IPS-20b (cell line): Measurements from ENCODE around the gene TET1.
"Not testable (repeated sequence)": the region's sequence is repeated elsewhere in the genome, so short reads cannot be mapped to it uniquely, and the experiment has no call there.

Experiments used
- H3K27ac ChIP-seq: one replicate; pipeline ENCODE4 v1.5.1; 2013; ENCODE audit warnings: low read length
- H3K27me3 ChIP-seq: 2 replicates; pipeline ENCODE4 v1.6.1; 2013; ENCODE audit warnings: mild to moderate bottlenecking, low read length, inconsistent platforms; ENCODE audit not compliant: insufficient read depth
- H3K36me3 ChIP-seq: 2 replicates; pipeline ENCODE4 v1.6.1; 2013; ENCODE audit warnings: low read depth, mild to moderate bottlenecking, inconsistent platforms, low read length, moderate library complexity; ENCODE audit not compliant: insufficient read depth
- H3K4me1 ChIP-seq: 2 replicates; pipeline ENCODE4 v1.6.1; 2013; ENCODE audit warnings: mild to moderate bottlenecking, control low read depth, inconsistent platforms, low read length, moderate library complexity; ENCODE audit not compliant: insufficient read depth
- H3K4me3 ChIP-seq: 2 replicates; pipeline ENCODE4 v1.5.1; 2013; ENCODE audit warnings: mild to moderate bottlenecking, low read length, inconsistent platforms
- H3K9ac ChIP-seq: 2 replicates; pipeline ENCODE4 v1.6.1; 2013; ENCODE audit warnings: low read depth, mild to moderate bottlenecking, inconsistent platforms, low read length, moderate library complexity
- H3K9me3 ChIP-seq: 2 replicates; pipeline ENCODE4 v1.6.1; 2013; ENCODE audit warnings: mild to moderate bottlenecking, low read depth, low read length, inconsistent platforms; ENCODE audit not compliant: insufficient read depth

TET1 gene

GRCh38 chr10:68721673-68722335 lies 161.7 kb downstream of the TET1 start:
- peak overlapping the region; percentile 73 for H3K4me3 ChIP-seq
- no peaks in the 10 kb centered on the region for H3K9me3 ChIP-seq
- peak overlapping the region; percentile 98 for H3K27ac ChIP-seq
- H3K27me3 ChIP-seq, result no peaks in the 10 kb centered on the region
- peaks cover 42% of the 10 kb centered on the region for H3K36me3 ChIP-seq
- peak overlapping the region; percentile 88 for H3K9ac ChIP-seq
- H3K4me1 ChIP-seq, result no peaks in the 10 kb centered on the region

DNA sequence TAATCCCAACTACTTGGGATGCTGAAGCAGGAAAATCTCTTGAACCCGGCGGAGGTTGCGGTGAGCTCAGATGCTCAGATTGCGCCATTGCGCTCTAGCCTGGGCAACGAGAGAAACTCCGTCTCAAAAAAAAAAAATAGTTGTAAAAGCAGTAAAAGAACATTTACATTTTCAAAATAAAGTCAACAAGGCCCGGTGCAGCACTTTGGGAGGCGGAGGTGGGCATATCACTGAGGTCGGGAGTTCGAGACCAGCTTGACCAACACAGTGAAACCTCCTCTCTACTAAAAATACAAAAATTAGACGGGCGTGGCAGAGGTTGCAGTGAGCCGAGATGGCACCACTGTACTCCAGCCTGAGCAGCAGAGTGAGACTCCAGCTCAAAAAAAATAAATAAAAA lies 164.9 kb downstream of the TET1 start:
- Histone ChIP-seq H3K9me3 (no peaks in the 10 kb centered on the region), H3K27ac (no peak overlapping the region), H3K27me3 (no peaks in the 10 kb centered on the region), H3K4me3 (no peak overlapping the region), H3K9ac (no peak overlapping the region), H3K4me1 (no peaks in the 10 kb centered on the region), H3K36me3 (peaks cover 74% of the 10 kb centered on the region)

DNA sequence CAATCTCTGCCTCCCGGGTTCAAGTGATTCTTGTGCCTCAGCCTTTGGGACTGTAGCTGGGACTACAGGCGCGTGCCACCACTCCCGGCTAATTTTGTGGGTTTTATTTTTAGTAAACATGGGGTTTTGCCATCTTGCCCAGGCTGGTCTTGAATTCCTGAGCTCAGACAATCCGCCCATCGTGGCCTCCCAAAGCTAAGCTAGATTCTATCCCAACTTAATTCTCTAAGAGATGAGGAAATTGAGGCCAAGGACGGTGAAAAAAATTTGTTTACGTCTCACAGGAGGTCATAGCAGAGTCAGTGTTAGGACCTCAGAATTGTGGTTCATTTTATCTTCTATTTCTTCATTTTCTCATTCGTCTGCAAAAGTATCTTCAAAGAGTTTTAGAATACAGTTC lies 167.0 kb downstream of the TET1 start:
- Histone ChIP-seq H3K9me3 (no peaks in the 10 kb centered on the region), H3K4me1 (no peaks in the 10 kb centered on the region), H3K36me3 (peaks cover 95% of the 10 kb centered on the region), H3K27me3 (no peaks in the 10 kb centered on the region), H3K4me3 (no peak overlapping the region), H3K27ac (no peak overlapping the region), H3K9ac (no peak overlapping the region)

DNA sequence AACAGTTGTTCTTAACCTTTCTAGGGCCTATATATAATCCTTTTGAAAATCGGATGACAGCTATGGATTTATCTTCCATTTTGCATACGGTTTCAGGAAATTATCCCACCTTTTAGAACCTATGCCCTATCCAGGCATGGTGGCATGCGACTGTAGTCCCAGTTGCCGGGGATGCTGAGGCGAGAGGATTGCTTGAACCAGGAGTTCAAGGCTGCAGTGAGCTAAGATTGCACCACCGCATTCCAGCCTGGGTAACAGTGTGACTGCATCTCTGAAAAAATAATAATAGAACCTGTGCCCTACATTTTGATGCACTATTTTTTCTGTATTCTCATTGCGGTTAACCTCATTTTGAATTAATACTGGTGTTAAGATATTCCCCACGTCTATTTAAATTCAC lies 172.5 kb downstream of the TET1 start:
- Histone ChIP-seq H3K4me1 (no peaks in the 10 kb centered on the region), H3K27ac (no peak overlapping the region), H3K36me3 (peaks cover 94% of the 10 kb centered on the region), H3K9me3 (no peaks in the 10 kb centered on the region), H3K9ac (no peak overlapping the region), H3K4me3 (no peak overlapping the region), H3K27me3 (no peaks in the 10 kb centered on the region)

- H3K9me3 ChIP-seq, result no peaks in the 10 kb centered on the region
- H3K4me1 ChIP-seq, result no peaks in the 10 kb centered on the region
- H3K36me3 ChIP-seq, result peaks cover 94% of the 10 kb centered on the region
- no peak overlapping the region for H3K27ac ChIP-seq
- H3K4me3 ChIP-seq, result no peak overlapping the region
- no peak overlapping the region for H3K9ac ChIP-seq
- H3K27me3 ChIP-seq, result no peaks in the 10 kb centered on the region
These were observed 174.2 kb downstream of the TET1 start for GRCh38 chr10:68734349-68734748.

DNA sequence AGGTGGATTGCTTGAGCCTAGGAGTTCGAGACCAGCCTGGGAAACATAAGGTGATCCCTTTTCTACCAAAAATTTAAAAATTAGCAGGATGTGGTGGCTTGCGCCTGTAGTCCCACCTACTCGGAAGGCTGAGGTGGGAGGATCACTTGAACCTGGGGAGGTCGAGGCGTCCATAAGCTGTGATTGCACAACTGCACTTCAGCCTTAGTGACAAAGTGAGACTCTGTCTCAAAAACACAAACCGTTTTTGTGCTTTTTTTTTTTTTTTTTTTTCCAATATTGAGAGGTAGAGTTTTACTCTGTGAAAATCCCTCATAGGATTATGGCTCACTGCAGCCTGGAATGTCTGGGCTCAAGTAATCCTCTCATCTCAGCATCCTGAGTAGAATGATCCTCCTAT lies 175.0 kb downstream of the TET1 start:
- H3K4me1 ChIP-seq, result no peaks in the 10 kb centered on the region
- H3K27me3 ChIP-seq, result no peaks in the 10 kb centered on the region
- peaks cover 94% of the 10 kb centered on the region for H3K36me3 ChIP-seq
- no peak overlapping the region for H3K27ac ChIP-seq
- H3K4me3 ChIP-seq, result no peak overlapping the region
- H3K9ac ChIP-seq, result no peak overlapping the region
- no peaks in the 10 kb centered on the region for H3K9me3 ChIP-seq

DNA sequence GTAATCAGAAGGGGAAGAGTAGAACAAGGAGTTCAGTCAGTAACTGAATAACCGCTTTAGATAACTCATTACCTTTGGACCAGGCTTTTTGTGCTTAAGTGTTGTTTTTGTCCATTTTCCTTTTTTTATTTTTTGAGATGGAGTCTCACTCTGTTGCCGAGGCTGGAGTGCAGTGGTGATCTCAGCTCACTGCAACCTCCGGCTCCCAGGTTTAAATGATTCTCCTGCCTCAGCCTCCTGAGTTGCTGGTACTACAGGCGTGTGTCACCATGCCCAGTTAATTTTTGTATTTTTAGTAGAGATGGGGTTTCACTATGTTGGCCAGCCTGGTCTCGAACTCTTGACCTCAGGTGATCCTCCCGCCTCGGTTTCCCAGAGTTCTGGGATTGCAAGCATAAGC lies 175.6 kb downstream of the TET1 start:
- not testable (repeated sequence) for H3K9ac ChIP-seq, H3K9me3 ChIP-seq, H3K4me1 ChIP-seq, H3K27me3 ChIP-seq, H3K4me3 ChIP-seq, H3K27ac ChIP-seq
- H3K36me3 ChIP-seq, result peaks cover 94% of the 10 kb centered on the region

GRCh38 chr10:68740676-68741075 lies 180.5 kb downstream of the TET1 start:
- H3K27ac ChIP-seq, H3K4me3 ChIP-seq, H3K9me3 ChIP-seq, H3K4me1 ChIP-seq, H3K27me3 ChIP-seq, H3K9ac ChIP-seq: not testable (repeated sequence)
- peaks cover 95% of the 10 kb centered on the region for H3K36me3 ChIP-seq

DNA sequence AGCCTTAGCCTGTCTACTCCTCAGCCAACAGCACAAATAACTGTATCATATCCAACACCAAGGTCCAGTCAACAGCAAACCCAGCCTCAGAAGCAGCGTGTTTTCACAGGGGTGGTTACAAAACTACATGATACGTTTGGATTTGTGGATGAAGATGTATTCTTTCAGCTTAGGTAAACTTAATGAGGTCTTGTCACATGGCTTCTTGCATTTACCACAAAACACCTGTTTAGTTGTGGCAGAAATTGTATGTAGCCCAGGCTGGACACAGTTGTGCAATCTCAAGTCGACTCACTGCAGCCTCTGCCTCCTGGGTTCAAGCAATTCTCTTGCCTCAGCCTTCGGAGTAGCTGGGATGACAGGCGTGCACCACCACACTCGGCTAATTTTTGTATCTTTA lies 182.3 kb downstream of the TET1 start:
- Histone ChIP-seq H3K27ac (no peak overlapping the region), H3K4me3 (no peak overlapping the region), H3K9me3 (no peaks in the 10 kb centered on the region), H3K4me1 (no peaks in the 10 kb centered on the region), H3K9ac (no peak overlapping the region), H3K36me3 (peaks cover 93% of the 10 kb centered on the region), H3K27me3 (no peaks in the 10 kb centered on the region)
